Measurements from ENCODE around the gene CLK1. TPM values are rescaled to one million over a fixed set of nuclear protein-coding genes. Genes with fewer than 3 reads are reported as not detected.
A peak's percentile ranks its signal among the peaks of the same experiment; 100 is the strongest.

Gene CLK1
- total RNA-seq, 1 experiment from 2014 or later = 57.0 TPM

GRCh38 chr2:200809506-200810251, 54.8 kb downstream of the CLK1 start:
- Histone ChIP-seq H4K20me1 (ENCODE audit: insufficient read depth) (peaks cover 23% of the 10 kb centered on the region), H3K36me3 (ENCODE audit: low read depth) (peaks cover 20% of the 10 kb centered on the region), H3K4me2 (peak overlapping the region; percentile 90), H3K27me3 (ENCODE audit: insufficient read depth, low read depth) (no peaks in the 10 kb centered on the region), H3K27ac (peak overlapping the region; percentile 93), H2AFZ (no peak overlapping the region), H3K4me3 (peak overlapping the region; percentile 100; the same call in 1 of the 2 replicates), H3F3A (ENCODE audit: insufficient read depth, low read depth) (peaks cover 25% of the 10 kb centered on the region), H3K9me3 (ENCODE audit: insufficient read depth, low read depth) (no peaks in the 10 kb centered on the region), H3K4me1 (replicated peaks; ENCODE audit: insufficient read depth) (peaks cover 42% of the 10 kb centered on the region), H3K9me2 (ENCODE audit: insufficient read depth) (no peaks in the 10 kb centered on the region), H3K79me2 (ENCODE audit: low read depth) (peaks cover 33% of the 10 kb centered on the region)
- BruUV-seq (replicated peaks) = no TSS peak
- intact Hi-C loops (cut with micrococcal nuclease; ENCODE audit: unreplicated experiment) = loop anchor here (2.0 to 5.0 kb wide), 4 partner anchors 45 to 232 kb away; no protein-coding TSS in a partner anchor
- POLR2A ChIA-PET (ENCODE audit: unreplicated experiment) = interaction anchor here (0.6 to 0.7 kb wide), 4 partner anchors 19 to 823 kb away, joined by 3 to 8 read pairs (median 6); no protein-coding TSS in a partner anchor
- CTCF ChIA-PET = interaction anchor here (0.7 kb wide), 2 partner anchors 48 to 73 kb away, joined by 3 to 4 read pairs; no protein-coding TSS in a partner anchor
- DNase-seq = no peak
- TF ChIP-seq, protein P1, sequence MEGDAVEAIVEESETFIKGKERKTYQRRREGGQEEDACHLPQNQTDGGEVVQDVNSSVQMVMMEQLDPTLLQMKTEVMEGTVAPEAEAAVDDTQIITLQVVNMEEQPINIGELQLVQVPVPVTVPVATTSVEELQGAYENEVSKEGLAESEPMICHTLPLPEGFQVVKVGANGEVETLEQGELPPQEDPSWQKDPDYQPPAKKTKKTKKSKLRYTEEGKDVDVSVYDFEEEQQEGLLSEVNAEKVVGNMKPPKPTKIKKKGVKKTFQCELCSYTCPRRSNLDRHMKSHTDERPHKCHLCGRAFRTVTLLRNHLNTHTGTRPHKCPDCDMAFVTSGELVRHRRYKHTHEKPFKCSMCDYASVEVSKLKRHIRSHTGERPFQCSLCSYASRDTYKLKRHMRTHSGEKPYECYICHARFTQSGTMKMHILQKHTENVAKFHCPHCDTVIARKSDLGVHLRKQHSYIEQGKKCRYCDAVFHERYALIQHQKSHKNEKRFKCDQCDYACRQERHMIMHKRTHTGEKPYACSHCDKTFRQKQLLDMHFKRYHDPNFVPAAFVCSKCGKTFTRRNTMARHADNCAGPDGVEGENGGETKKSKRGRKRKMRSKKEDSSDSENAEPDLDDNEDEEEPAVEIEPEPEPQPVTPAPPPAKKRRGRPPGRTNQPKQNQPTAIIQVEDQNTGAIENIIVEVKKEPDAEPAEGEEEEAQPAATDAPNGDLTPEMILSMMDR (conservative IDR thresholded peaks at IDR 0.05) = no peak
- no peak for TF ChIP-seq EZH2 (IDR thresholded peaks at IDR 0.05; ENCODE audit: low read depth)

Other genes with a start within 250 kb of the CLK1 start
- 274 and 300 TPM in 2 replicates for gene BZW1, start 52.7 kb downstream of the CLK1 start, total RNA-seq (2021)
- 41.0 and 49.0 TPM in 2 replicates for gene PPIL3, start 24.4 kb upstream of the CLK1 start, total RNA-seq (2021)
- 27.3 and 45.6 TPM in 2 replicates for gene NIF3L1, start 24.7 kb upstream of the CLK1 start, total RNA-seq (2021)
- 34.0 and 43.3 TPM in 2 replicates for gene ORC2, start 99.0 kb upstream of the CLK1 start, total RNA-seq (2021)
- gene HYCC2, start 207.0 kb upstream of the CLK1 start, total RNA-seq (2021) = 8.8 and 10.7 TPM in 2 replicates
- 93.1 and 96.7 TPM in 2 replicates for gene NDUFB3, start 207.3 kb upstream of the CLK1 start, total RNA-seq (2021)

Data from PC-9 (cell line).